GM12878 (cell line): ENCODE measurements around the gene IL27RA.

Source experiments
- CEBPB ChIP-seq, 2 experiments: fragments of 150-350 bp in 1 of 2; IDR thresholded peaks; 2 replicates each; pipeline ENCODE4 v1.6.1; 2012 to 2014; ENCODE audit warnings: low read depth in 2 of 2, low read length in 2 of 2, borderline replicate concordance in 1 of 2, inconsistent platforms in 1 of 2
- EGR1 ChIP-seq, 2 experiments: IDR thresholded peaks; 1 replicate in 1 of 2; 2 replicates in 1 of 2; pipeline ENCODE4 v1.6.1; 2011 to 2012; ENCODE audit warnings: low read depth in 2 of 2, low read length in 2 of 2, borderline replicate concordance in 1 of 2, mild to moderate bottlenecking in 1 of 2, moderate library complexity in 1 of 2
- EP300 ChIP-seq, 2 experiments: fragments of 150-350 bp in 1 of 2; IDR thresholded peaks; 2 replicates each; pipeline ENCODE4 v1.6.1; 2011 to 2012; ENCODE audit warnings: low read depth in 2 of 2, low read length in 2 of 2, borderline replicate concordance in 1 of 2, improper control_type of control experiment in 1 of 2, inconsistent platforms in 1 of 2; ENCODE audit not compliant: control insufficient read depth in 1 of 2
- EZH2 ChIP-seq: IDR thresholded peaks from 2 replicates; pipeline ENCODE4 v1.6.1; 2012; ENCODE audit warnings: low read depth, mild to moderate bottlenecking, control low read depth, inconsistent platforms, low read length, borderline replicate concordance; ENCODE audit not compliant: control insufficient read depth
- GABPA ChIP-seq: IDR thresholded peaks from 2 replicates; pipeline ENCODE4 v1.6.1; 2014; ENCODE audit warnings: antibody characterized with exemption, low read depth, mild to moderate bottlenecking, inconsistent platforms
- HDAC2 ChIP-seq: fragments of 200-600 bp; sonication (generic); IDR thresholded peaks from 2 replicates; pipeline ENCODE4 v1.6.1; 2017
- NFIC ChIP-seq: IDR thresholded peaks from 2 replicates; pipeline ENCODE4 v1.6.1; 2012; ENCODE audit warnings: low read depth, mild to moderate bottlenecking, inconsistent platforms, low read length, moderate library complexity
- NFYB ChIP-seq: IDR thresholded peaks from 2 replicates; pipeline ENCODE4 v1.6.1; 2011; ENCODE audit warnings: low read depth, mild to moderate bottlenecking, low read length, improper control_type of control experiment, moderate library complexity; ENCODE audit not compliant: insufficient read depth
- POLR2A ChIP-seq: IDR thresholded peaks from 2 replicates; pipeline ENCODE4 v1.6.1; 2011; ENCODE audit warnings: low read depth, mild to moderate bottlenecking, low read length
- RFX5 ChIP-seq: IDR thresholded peaks from 2 replicates; pipeline ENCODE4 v1.6.1; 2011; ENCODE audit warnings: low read depth, low read length, improper control_type of control experiment
- SPI1 ChIP-seq: IDR thresholded peaks from 2 replicates; pipeline ENCODE4 v1.6.1; 2011; ENCODE audit warnings: low read depth, mild to moderate bottlenecking, low read length, moderate library complexity, borderline replicate concordance; ENCODE audit not compliant: insufficient read depth
- STAT1 ChIP-seq: fragments of 450-650 bp; conservative IDR thresholded peaks from 2 replicates; pipeline ENCODE4 v1.6.1; 2014; ENCODE audit warnings: antibody characterized with exemption, mild to moderate bottlenecking
- TCF3 ChIP-seq: IDR thresholded peaks from 2 replicates; pipeline ENCODE4 v1.6.1; 2012; ENCODE audit warnings: low read depth, mild to moderate bottlenecking, low read length, borderline replicate concordance; ENCODE audit not compliant: insufficient read depth
- TF ChIP-seq, protein P1 (sequence below), 3 experiments: IDR thresholded peaks in 2 of 3; conservative IDR thresholded peaks in 1 of 3; 2 replicates each; pipeline ENCODE4 v1.5.1; 2011; ENCODE audit warnings: low read depth in 3 of 3, low read length in 3 of 3, mild to moderate bottlenecking in 3 of 3, control low read depth in 2 of 3, moderate library complexity in 2 of 3, inconsistent platforms in 1 of 3, mixed read lengths in 1 of 3; ENCODE audit not compliant: control insufficient read depth in 2 of 3, insufficient read depth in 1 of 3; ENCODE audit errors: extremely low read depth in 1 of 3

DNA sequence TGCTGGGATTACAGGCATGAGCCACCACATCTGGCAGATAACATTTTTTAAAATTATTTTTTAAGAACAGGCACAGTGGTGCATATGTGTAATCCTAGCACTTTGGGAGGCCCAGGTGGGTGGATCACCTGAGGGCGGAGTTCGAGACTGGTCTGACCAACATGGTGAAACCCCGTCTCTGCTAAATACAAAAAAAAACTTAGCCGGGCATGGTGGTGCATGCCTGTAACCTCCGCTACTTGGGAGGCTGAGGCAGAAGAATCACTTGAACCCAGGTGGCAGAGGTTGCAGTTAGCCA, 30.9 kb downstream of the IL27RA start:
- TF ChIP-seq, protein P1, sequence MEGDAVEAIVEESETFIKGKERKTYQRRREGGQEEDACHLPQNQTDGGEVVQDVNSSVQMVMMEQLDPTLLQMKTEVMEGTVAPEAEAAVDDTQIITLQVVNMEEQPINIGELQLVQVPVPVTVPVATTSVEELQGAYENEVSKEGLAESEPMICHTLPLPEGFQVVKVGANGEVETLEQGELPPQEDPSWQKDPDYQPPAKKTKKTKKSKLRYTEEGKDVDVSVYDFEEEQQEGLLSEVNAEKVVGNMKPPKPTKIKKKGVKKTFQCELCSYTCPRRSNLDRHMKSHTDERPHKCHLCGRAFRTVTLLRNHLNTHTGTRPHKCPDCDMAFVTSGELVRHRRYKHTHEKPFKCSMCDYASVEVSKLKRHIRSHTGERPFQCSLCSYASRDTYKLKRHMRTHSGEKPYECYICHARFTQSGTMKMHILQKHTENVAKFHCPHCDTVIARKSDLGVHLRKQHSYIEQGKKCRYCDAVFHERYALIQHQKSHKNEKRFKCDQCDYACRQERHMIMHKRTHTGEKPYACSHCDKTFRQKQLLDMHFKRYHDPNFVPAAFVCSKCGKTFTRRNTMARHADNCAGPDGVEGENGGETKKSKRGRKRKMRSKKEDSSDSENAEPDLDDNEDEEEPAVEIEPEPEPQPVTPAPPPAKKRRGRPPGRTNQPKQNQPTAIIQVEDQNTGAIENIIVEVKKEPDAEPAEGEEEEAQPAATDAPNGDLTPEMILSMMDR (IDR thresholded peaks at IDR 0.05 in 2 of 3, conservative IDR thresholded peaks at IDR 0.05 in 1 of 3; ENCODE audit: control insufficient read depth in 2 of 3, extremely low read depth in 1 of 3, insufficient read depth in 1 of 3, low read depth in 3 of 3, low read length in 3 of 3), result no peak
- TF ChIP-seq SPI1 (no peak), STAT1 (no peak), POLR2A (no peak), RFX5 (no peak), NFIC (no peak), CEBPB (IDR thresholded peaks at IDR 0.05; ENCODE audit: borderline replicate concordance in 1 of 2, low read depth in 2 of 2, low read length in 2 of 2) (no peak), EGR1 (IDR thresholded peaks at IDR 0.05; ENCODE audit: borderline replicate concordance in 1 of 2, low read depth in 2 of 2, low read length in 2 of 2) (no peak), TCF3 (no peak), NFYB (no peak), GABPA (no peak), EZH2 (no peak), EP300 (IDR thresholded peaks at IDR 0.05; ENCODE audit: borderline replicate concordance in 1 of 2, control insufficient read depth in 1 of 2, low read depth in 2 of 2, low read length in 2 of 2) (no peak), HDAC2 (no peak)
